Spleen (tissue), 11 donors: ENCODE measurements around the gene NCK2. TPM values are rescaled to one million over a fixed set of nuclear protein-coding genes. Genes with fewer than 3 reads are reported as not detected.

ENCODE experiments used
- DNase-seq: peaks from one replicate; pipeline ENCODE4 v3.0.0-alpha.2; 2020
- H3K27ac ChIP-seq, 8 donors: fragments of 200-600 bp; sonication (generic) in 7 of 8; 1 replicate in 4 of 8; 2 replicates in 4 of 8; pipeline versions ENCODE4 v1.5.0 to v1.8.0; 2016 to 2021; ENCODE audit warnings: inconsistent platforms in 4 of 8, mild to moderate bottlenecking in 4 of 8, moderate library complexity in 1 of 8
- H3K27me3 ChIP-seq, 7 donors: fragments of 200-600 bp; sonication (generic) in 6 of 7; replicated peaks in 1 of 7; 1 replicate in 4 of 7; 2 replicates in 3 of 7; pipeline versions ENCODE4 v1.5.0 to v1.8.0; 2016 to 2021; ENCODE audit warnings: inconsistent platforms in 3 of 7, mild to moderate bottlenecking in 1 of 7
- H3K36me3 ChIP-seq, 6 donors: fragments of 200-600 bp; sonication (generic) in 5 of 6; 1 replicate in 4 of 6; 2 replicates in 2 of 6; pipeline versions ENCODE4 v1.5.0 to v1.8.0; 2016 to 2021; ENCODE audit warnings: inconsistent platforms in 2 of 6
- H3K4me1 ChIP-seq, 6 donors: fragments of 200-600 bp; sonication (generic) in 5 of 6; 1 replicate in 3 of 6; 2 replicates in 3 of 6; pipeline versions ENCODE4 v1.5.0 to v1.8.0; 2016 to 2021; ENCODE audit warnings: inconsistent platforms in 3 of 6
- H3K4me3 ChIP-seq, 8 donors: fragments of 200-600 bp; sonication (generic) in 7 of 8; 1 replicate in 4 of 8; 2 replicates in 4 of 8; pipeline versions ENCODE4 v1.5.0 to v1.8.0; 2016 to 2021; ENCODE audit warnings: inconsistent platforms in 4 of 8, mild to moderate bottlenecking in 4 of 8, moderate library complexity in 2 of 8
- H3K9me3 ChIP-seq, 8 donors: fragments of 200-600 bp; sonication (generic) in 7 of 8; 1 replicate in 4 of 8; 2 replicates in 4 of 8; pipeline versions ENCODE4 v1.5.0 to v1.8.0; 2016 to 2021; ENCODE audit warnings: inconsistent platforms in 4 of 8
- POLR2A ChIP-seq, 3 donors: fragments of 450-650 bp; IDR thresholded peaks; one replicate each; pipeline ENCODE4 v1.5.1; 2017; ENCODE audit warnings: antibody characterized with exemption in 3 of 3, mild to moderate bottlenecking in 1 of 3
- POLR2AphosphoS5 ChIP-seq, 3 donors: sonication (generic); formaldehyde crosslinking; IDR thresholded peaks; one replicate each; pipeline ENCODE4 v1.5.1; 2017; ENCODE audit warnings: antibody characterized with exemption in 3 of 3
- WGBS, 5 donors: extraction: QIAGEN DNeasy Blood & Tissue Kit in 3 of 5; methylation state at CpG; one replicate each; pipeline versions ENCODE4 v1.1.5 to v1.1.7; 2013 to 2018; 5-methylcytosine and 5-hydroxymethylcytosine counted together
- intact Hi-C: fragments of 100-400 bp; cut with DNase I; formaldehyde crosslinking; loops from one replicate; pipeline ENCODE4 v1.15.0; 2023; ENCODE audit warnings: low total_unique reads
- polyA plus RNA-seq, 3 donors: library from polyadenylated mRNA; stranded (reverse); fragments of 200-250 nt; gene quantifications; one replicate each; pipeline ENCODE4 v1.2.1, GENCODE V29; 2013
- total RNA-seq, 7 donors: library from RNA; depleted of rRNA in 3 of 7; stranded (reverse); fragments of >200 nt in 3 of 7; fragmentation: NEBNext Ultra II Directional in 4 of 7; extraction: Animal tissue kit (Norgen Biotek cat#: 25700) in 4 of 7; gene quantifications; one replicate each; pipeline versions ENCODE4 v1.1.0 to v1.2.1, GENCODE V29; 2016 to 2021
- TF ChIP-seq, protein P1 (sequence below), 11 experiments: fragments of 200-600 bp in 7 of 11; fragments of 450-650 bp in 4 of 11; sonication (generic) in 4 of 11; IDR thresholded peaks in 8 of 11; conservative IDR thresholded peaks in 3 of 11; 1 replicate in 7 of 11; 2 replicates in 4 of 11; pipeline versions ENCODE4 v1.4.0 to v1.8.0; 2016 to 2021; ENCODE audit warnings: antibody characterized with exemption in 11 of 11, inconsistent platforms in 4 of 11, mild to moderate bottlenecking in 1 of 11
- donor health status: healthy with polysubstance abuse.
- donor health status: DM: no; HTN: no; CAD: no; lungs with moderate emphysema.
- donor health status: DM: no; HTN: no; CAD: no.
- donor health status: Bipolar disorder and iron deficiency.
- donor health status: healthy.
- donor health status: DM: no; HTN: no; CAD: no.
- donor health status: DM: yes; HTN: yes; CAD: no.

NCK2 gene
- total and polyA plus RNA-seq, 10 donors = 21.5 to 106 (median 62.6) TPM

DNA sequence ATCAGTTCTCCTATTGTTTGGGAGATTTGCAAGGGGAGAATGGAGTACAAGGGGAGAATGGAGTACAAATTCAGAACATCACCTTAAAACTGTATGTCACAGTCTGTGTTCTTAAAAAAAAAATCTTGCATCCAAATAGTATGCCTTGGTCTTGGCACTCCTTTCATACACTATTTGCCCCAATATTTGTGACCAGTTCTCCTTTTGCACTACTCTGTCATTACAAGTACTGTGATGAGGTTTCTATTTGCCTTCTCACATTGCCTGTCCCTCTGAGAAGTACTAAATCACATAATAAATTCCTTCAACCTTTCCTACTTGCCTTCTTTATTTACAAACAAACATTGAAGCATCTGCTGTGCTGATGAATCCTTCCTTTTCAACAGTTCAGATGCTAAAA is 36.0 kb upstream of the NCK2 start:
- Histone ChIP-seq H3K9me3 (peaks cover 0 to 5% (median 0%) of the 10 kb centered on the region in 8 donors), H3K36me3 (no peaks in the 10 kb centered on the region), H3K27ac (no peak overlapping the region), H3K4me1 (no peaks in the 10 kb centered on the region), H3K4me3 (no peak overlapping the region), H3K27me3 (no peaks in the 10 kb centered on the region)
- no peak for DNase-seq
- TF ChIP-seq POLR2AphosphoS5 (IDR thresholded peaks at IDR 0.05) = no peak
- TF ChIP-seq, protein P1, sequence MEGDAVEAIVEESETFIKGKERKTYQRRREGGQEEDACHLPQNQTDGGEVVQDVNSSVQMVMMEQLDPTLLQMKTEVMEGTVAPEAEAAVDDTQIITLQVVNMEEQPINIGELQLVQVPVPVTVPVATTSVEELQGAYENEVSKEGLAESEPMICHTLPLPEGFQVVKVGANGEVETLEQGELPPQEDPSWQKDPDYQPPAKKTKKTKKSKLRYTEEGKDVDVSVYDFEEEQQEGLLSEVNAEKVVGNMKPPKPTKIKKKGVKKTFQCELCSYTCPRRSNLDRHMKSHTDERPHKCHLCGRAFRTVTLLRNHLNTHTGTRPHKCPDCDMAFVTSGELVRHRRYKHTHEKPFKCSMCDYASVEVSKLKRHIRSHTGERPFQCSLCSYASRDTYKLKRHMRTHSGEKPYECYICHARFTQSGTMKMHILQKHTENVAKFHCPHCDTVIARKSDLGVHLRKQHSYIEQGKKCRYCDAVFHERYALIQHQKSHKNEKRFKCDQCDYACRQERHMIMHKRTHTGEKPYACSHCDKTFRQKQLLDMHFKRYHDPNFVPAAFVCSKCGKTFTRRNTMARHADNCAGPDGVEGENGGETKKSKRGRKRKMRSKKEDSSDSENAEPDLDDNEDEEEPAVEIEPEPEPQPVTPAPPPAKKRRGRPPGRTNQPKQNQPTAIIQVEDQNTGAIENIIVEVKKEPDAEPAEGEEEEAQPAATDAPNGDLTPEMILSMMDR (IDR thresholded peaks at IDR 0.05 in 8 of 11, conservative IDR thresholded peaks at IDR 0.05 in 3 of 11) = no peak
- no peak for TF ChIP-seq POLR2A (IDR thresholded peaks at IDR 0.05)
- intact Hi-C loops = no loop called here

DNA sequence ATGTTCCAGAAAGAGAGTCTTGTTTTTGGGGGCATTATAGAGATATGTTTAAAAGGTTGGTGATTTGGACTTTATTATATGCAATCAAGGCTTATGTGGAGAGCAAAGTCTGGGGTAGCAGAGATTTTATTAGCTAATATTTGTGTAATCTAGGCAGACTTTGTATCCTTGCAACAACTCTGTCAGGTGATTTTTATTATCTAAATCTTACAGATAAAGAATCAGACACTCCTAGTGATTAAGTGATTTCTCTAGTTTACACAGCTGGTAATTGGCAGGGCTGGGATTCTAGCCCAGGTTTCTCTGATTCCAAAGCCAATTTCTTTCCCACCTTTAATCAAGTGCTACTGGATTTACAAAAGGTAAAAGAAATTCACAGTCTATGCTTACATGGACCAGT is 33.3 kb upstream of the NCK2 start:
- Histone ChIP-seq H3K4me3 (no peak overlapping the region), H3K4me1 (no peaks in the 10 kb centered on the region), H3K9me3 (no peaks in the 10 kb centered on the region), H3K36me3 (no peaks in the 10 kb centered on the region), H3K27ac (no peak overlapping the region), H3K27me3 (no peaks in the 10 kb centered on the region)
- intact Hi-C loops = no loop called here
- DNase-seq = no peak
- TF ChIP-seq, protein P1 (IDR thresholded peaks at IDR 0.05 in 8 of 11, conservative IDR thresholded peaks at IDR 0.05 in 3 of 11) = no peak
- no peak for TF ChIP-seq POLR2AphosphoS5 (IDR thresholded peaks at IDR 0.05)
- no peak for TF ChIP-seq POLR2A (IDR thresholded peaks at IDR 0.05)

DNA sequence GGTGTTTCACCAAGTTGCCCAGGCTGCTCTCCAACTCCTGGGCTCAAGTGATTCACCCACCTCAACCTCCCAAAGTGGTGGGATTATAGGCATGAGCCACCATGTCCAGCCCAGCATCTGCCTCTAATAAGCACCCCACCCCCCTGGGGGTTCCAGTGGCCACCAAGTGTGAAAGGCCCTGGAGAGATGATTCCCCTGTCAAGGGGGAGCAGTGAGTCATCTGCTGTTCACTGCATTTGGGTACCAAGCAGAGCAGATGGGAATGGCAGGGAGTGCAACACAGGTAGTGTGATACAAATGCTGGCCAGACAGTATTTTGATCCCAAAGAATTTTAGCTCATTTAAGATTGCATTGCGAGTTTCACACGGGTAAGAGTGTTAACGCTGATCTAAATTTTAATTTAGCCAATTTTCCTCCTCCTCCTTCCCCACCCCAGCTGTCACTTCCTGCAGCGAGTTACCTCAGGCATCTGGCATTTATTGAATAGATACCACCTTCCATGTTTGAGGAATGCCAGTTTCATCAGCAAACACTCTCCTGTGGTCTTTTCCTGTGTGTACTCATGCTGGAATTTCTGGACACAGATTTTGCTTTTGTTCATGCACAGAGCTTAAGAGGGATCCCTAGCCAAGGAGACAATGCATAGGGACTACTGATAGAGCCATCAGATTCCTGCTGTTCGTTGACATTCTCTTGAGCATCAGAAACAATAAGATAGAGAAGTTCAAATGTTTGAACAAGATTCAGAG is 32.4 kb upstream of the NCK2 start:
- Histone ChIP-seq H3K4me1 (no peaks in the 10 kb centered on the region), H3K4me3 (no peak overlapping the region), H3K27me3 (peaks cover 0 to 2% (median 0%) of the 10 kb centered on the region in 7 donors), H3K27ac (no peak overlapping the region), H3K9me3 (no peaks in the 10 kb centered on the region), H3K36me3 (no peaks in the 10 kb centered on the region)
- 78 to 91% (median 83%) methylated on average over 5 of the region's 5 CpGs for WGBS, 5 donors
- no peak for DNase-seq
- TF ChIP-seq, protein P1 (IDR thresholded peaks at IDR 0.05 in 8 of 11, conservative IDR thresholded peaks at IDR 0.05 in 3 of 11) = no peak
- no peak for TF ChIP-seq POLR2A (IDR thresholded peaks at IDR 0.05)
- TF ChIP-seq POLR2AphosphoS5 (IDR thresholded peaks at IDR 0.05) = no peak
- intact Hi-C loops = no loop called here

DNA sequence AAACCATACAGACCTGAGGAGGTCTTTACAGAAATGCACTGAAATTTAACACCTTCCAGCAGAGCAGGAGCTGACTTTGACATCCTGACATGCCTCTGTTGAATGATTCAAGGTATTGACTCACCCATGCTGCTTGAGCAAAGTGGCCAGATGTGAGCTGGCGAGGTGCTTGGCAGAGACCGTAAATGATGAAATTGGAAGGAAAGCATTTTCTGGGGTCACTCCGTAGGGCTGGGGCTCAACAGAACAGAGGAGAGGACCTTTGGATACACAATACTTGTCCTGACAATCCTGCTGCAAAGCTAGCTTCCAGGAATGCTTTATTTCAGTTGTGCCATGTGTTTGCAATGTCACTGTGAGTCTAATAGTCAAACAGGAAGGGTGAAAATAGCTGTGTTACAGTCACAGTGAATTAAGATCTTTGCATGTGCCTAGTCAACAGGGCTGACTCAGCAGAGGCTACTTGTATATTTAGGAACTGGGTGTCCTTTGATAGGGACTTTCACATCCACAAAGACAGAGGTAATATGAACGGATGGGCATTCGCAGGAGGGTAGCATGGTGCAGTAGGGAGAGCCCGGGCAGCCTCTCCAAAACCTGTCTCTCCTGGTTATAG is 31.6 kb upstream of the NCK2 start:
- DNase-seq = no peak
- 70 to 79% (median 73%) methylated on average over 6 of the region's 6 CpGs for WGBS, 5 donors
- intact Hi-C loops = no loop called here

More for the DNA sequence above, 31.6 kb upstream of the NCK2 start:
- TF ChIP-seq, protein P1 (IDR thresholded peaks at IDR 0.05 in 8 of 11, conservative IDR thresholded peaks at IDR 0.05 in 3 of 11) = no peak
- no peak for TF ChIP-seq POLR2AphosphoS5 (IDR thresholded peaks at IDR 0.05)
- no peak for TF ChIP-seq POLR2A (IDR thresholded peaks at IDR 0.05)
- Histone ChIP-seq H3K27me3 (peaks cover 0 to 6% (median 0%) of the 10 kb centered on the region in 7 donors), H3K36me3 (no peaks in the 10 kb centered on the region), H3K4me3 (no peak overlapping the region), H3K4me1 (no peaks in the 10 kb centered on the region), H3K27ac (no peak overlapping the region), H3K9me3 (no peaks in the 10 kb centered on the region)
